SU-DHL-6 (cell line): ENCODE measurements around the gene VPREB1.
"Not testable (repeated sequence)": the region's sequence is repeated elsewhere in the genome, so short reads cannot be mapped to it uniquely, and the experiment has no call there.

ENCODE experiments used
- H2AFZ ChIP-seq: fragments of 200-600 bp; sonication (generic); 2 replicates; pipeline ENCODE4 v1.6.1; 2014; ENCODE audit warnings: low read depth, mild to moderate bottlenecking, moderate library complexity, mixed read lengths, antibody characterized with exemption, low read length; ENCODE audit not compliant: severe bottlenecking
- H3F3A ChIP-seq: fragments of 200-600 bp; shearing (Covaris generic); 2 replicates; pipeline ENCODE4 v1.6.0; 2016; ENCODE audit warnings: antibody characterized with exemption, mild to moderate bottlenecking; ENCODE audit not compliant: insufficient read depth
- H3K27ac ChIP-seq: fragments of 200-600 bp; sonication (generic); 2 replicates; pipeline ENCODE4 v1.5.1; 2016; ENCODE audit warnings: low read depth, mild to moderate bottlenecking, low read length, moderate library complexity, mixed read lengths
- H3K27me3 ChIP-seq: fragments of 200-600 bp; sonication (generic), shearing (Covaris generic); 2 replicates; pipeline ENCODE4 v1.6.0; 2014; ENCODE audit warnings: mild to moderate bottlenecking, low read length
- H3K36me3 ChIP-seq: fragments of 200-600 bp; sonication (generic); 2 replicates; pipeline ENCODE4 v1.6.1; 2014; ENCODE audit warnings: mild to moderate bottlenecking, low read length, mixed read lengths
- H3K4me2 ChIP-seq: fragments of 300-600, 200-600 bp; shearing (Covaris generic), sonication (generic); 2 replicates; pipeline ENCODE4 v1.6.0; 2014; ENCODE audit warnings: low read length, low read depth, mild to moderate bottlenecking; ENCODE audit not compliant: poor library complexity, severe bottlenecking
- H3K4me3 ChIP-seq: fragments of 200-600 bp; sonication (generic); 2 replicates; pipeline ENCODE4 v1.5.1; 2014; ENCODE audit warnings: antibody characterized with exemption, low read length, mild to moderate bottlenecking, mixed read lengths; ENCODE audit not compliant: insufficient read depth, poor library complexity, severe bottlenecking
- H3K79me2 ChIP-seq: fragments of 200-600 bp; sonication (generic); 2 replicates; pipeline ENCODE4 v1.6.1; 2014; ENCODE audit warnings: mild to moderate bottlenecking, low read length, moderate library complexity; ENCODE audit not compliant: insufficient read depth
- H3K9ac ChIP-seq: fragments of 200-600 bp; sonication (generic); 2 replicates; pipeline ENCODE4 v1.7.0; 2014; ENCODE audit warnings: mild to moderate bottlenecking, low read length
- H3K9me2 ChIP-seq: fragments of 200-600 bp; sonication (generic); replicated peaks from 2 replicates; pipeline ENCODE4 v1.6.1; 2014; ENCODE audit warnings: low read length; ENCODE audit not compliant: insufficient read depth
- H3K9me3 ChIP-seq: fragments of 200-600 bp; sonication (generic); 2 replicates; pipeline ENCODE4 v1.6.1; 2014; ENCODE audit warnings: low read length, mixed read lengths; ENCODE audit not compliant: insufficient read depth
- H4K20me1 ChIP-seq: fragments of 200-600 bp; sonication (generic); 2 replicates; pipeline ENCODE4 v1.6.1; 2014; ENCODE audit warnings: low read depth, mild to moderate bottlenecking, antibody characterized with exemption, low read length, moderate library complexity, mixed read lengths

VPREB1 gene

DNA sequence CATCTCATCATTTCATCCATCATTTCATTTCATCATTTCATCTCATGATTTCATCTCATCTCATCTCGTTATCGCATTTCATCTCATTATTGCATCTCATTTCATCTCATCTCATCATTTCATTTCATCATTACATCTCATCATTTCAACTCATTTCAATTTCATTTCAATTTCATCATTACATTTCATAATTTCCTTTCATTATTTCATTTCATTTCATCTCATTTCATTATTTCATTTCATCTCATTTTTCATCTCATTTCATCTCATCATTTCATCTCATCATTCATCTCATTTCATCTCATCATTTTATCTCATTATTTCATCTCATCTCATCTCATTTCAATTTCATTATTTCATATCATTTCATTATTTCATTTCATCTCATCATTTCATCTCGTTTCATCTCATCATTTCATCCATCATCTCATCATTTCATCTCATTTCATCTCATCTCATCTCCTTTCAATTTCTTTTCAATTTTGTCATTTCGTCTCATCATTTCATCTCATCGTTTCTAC is 42.6 kb downstream of the VPREB1 start:
- not testable (repeated sequence) for H4K20me1 ChIP-seq, H3F3A ChIP-seq, H3K4me2 ChIP-seq, H3K27me3 ChIP-seq, H3K79me2 ChIP-seq, H3K9ac ChIP-seq, H3K9me2 ChIP-seq, H3K36me3 ChIP-seq, H2AFZ ChIP-seq, H3K27ac ChIP-seq, H3K9me3 ChIP-seq, H3K4me3 ChIP-seq

DNA sequence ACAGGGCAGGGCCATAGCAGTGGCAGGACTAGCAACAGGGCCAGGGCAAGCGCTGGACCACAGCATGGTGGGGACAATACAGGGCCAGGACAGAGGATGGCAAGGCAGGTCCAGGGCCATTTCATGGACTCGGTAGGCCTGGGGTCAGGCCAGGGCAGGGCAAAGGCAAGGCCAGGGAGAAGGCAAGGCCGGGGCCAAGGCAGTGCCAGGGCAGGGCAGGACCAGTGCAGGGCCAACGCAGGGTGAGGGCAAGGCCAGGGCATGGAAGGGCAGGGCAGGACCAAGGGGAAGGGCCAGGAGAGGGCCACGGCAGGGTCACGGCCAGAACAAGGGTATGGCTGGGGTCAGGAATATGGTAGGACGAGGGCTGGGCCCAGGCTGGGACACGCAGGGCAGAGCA is 45.1 kb downstream of the VPREB1 start:
- not testable (repeated sequence) for H3K27me3 ChIP-seq, H3K9me3 ChIP-seq, H3K79me2 ChIP-seq, H3K4me2 ChIP-seq, H3K9ac ChIP-seq, H3F3A ChIP-seq, H3K27ac ChIP-seq, H3K36me3 ChIP-seq, H4K20me1 ChIP-seq, H3K9me2 ChIP-seq, H3K4me3 ChIP-seq, H2AFZ ChIP-seq

DNA sequence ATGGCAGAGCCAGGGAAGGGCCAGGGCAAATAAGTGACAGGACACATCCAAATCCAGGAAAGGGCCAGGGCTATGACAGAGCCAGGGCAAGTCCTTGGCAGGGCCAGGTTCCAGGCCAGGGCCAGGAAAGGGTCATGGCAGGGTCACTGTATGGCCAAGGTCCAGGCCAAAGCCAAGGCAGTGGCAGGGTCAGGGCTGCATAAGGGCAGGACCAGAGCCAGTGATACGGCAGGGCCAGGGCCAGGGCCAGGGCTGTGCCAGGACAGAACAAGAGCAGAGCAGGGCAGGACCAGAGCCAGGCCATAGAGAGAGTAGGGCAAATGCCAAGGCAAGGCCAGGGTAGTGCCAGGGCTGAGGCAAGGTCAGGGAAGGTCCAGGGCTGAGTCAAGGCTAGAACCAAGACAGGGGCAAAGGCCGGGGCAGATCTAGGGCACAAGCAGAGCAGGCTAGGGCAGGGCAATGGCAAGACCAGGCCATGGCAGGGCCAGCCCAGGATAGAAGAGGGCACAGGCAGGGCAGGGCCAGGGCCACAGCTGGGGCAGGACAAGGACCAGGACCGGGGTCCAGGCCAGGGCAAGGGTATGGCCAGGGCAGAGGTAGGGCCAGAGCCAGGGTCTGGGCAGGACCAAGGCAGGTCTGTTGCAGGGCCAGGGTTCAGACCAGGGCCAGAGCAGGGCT is 46.7 kb downstream of the VPREB1 start:
- not testable (repeated sequence) for H3K9ac ChIP-seq, H3K27ac ChIP-seq, H3K4me3 ChIP-seq, H3K27me3 ChIP-seq, H4K20me1 ChIP-seq, H3K4me2 ChIP-seq, H3K36me3 ChIP-seq, H3K9me3 ChIP-seq, H3K9me2 ChIP-seq, H3F3A ChIP-seq, H3K79me2 ChIP-seq, H2AFZ ChIP-seq

DNA sequence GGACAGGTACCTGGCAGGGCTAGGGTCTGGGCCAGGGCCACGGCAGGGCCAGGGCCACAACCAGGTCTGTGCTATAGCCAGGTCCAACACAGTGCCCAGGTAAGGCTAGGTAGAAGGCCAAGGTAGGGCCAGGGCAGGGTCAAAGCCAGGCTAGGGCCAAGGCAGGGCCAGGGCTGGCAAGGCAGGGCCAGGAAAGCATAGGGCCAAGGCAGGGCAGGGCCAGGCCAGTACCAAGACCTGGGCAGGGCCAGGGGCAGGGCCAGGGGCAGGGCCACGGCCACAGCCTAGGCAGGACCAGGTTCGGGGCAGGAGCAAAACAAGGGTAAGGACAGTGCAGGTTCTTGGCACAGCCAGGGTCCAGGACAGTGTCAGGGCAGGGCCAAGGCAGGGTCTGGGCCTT is 48.1 kb downstream of the VPREB1 start:
- H2AFZ ChIP-seq, H3F3A ChIP-seq, H3K9me3 ChIP-seq, H3K4me2 ChIP-seq, H3K27ac ChIP-seq, H4K20me1 ChIP-seq, H3K79me2 ChIP-seq, H3K27me3 ChIP-seq, H3K9me2 ChIP-seq, H3K36me3 ChIP-seq, H3K9ac ChIP-seq, H3K4me3 ChIP-seq: not testable (repeated sequence)

DNA sequence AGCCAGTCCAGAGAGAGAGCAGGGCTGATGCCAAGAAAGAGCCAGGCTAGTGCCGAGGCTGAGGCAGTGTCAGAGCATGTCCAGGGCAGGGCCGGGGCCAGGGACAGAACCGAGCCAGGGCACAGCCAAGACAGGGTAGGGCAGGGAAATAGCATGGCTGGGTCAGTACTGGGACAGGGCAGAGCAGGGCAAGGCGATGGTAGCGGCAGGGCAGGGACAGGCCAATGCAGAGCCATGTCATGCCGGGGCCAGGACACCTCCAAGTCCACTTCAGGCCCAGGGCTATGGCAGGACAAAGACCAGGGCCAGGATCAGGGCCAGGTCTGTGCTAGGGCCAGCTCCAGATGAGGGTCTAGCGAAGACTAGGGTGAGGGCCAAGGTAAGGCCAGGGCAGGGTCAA is 48.9 kb downstream of the VPREB1 start:
- not testable (repeated sequence) for H3K9ac ChIP-seq, H3K4me2 ChIP-seq, H3K27me3 ChIP-seq, H4K20me1 ChIP-seq, H3K27ac ChIP-seq, H3K4me3 ChIP-seq, H3K9me3 ChIP-seq, H3K36me3 ChIP-seq, H3F3A ChIP-seq, H3K79me2 ChIP-seq, H3K9me2 ChIP-seq, H2AFZ ChIP-seq

DNA sequence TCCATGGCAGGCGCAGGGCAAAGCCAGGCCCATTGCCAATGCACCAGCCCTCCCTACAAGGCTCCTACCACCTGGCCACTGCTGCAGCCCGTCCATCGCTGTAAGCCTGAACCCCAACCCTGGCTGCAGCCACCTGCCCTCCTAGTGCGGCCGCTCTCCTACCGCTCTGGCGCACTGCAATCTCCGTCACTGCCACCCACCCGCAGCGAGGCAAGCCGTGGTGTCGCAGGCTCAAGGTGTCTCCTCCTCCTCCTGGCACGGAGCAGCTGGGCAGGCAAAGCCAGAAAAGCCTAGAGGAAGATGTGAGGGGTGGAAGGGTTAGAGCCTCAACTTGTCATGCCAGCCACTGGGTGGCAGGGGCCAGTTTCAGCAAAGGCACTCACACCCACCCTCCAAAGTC is 50.1 kb downstream of the VPREB1 start:
- not testable (repeated sequence) for H3K4me3 ChIP-seq, H3K4me2 ChIP-seq, H4K20me1 ChIP-seq, H3F3A ChIP-seq, H3K79me2 ChIP-seq, H3K36me3 ChIP-seq, H3K9me3 ChIP-seq, H2AFZ ChIP-seq, H3K9ac ChIP-seq, H3K27ac ChIP-seq, H3K27me3 ChIP-seq, H3K9me2 ChIP-seq
